HepG2 (cell line): ENCODE measurements around the gene PLEKHN1. TPM values are rescaled to one million over a fixed set of nuclear protein-coding genes. Genes with fewer than 3 reads are reported as not detected.

ENCODE experiments used
- ATAC-seq: fragments of 200-7000 bp; cut with Tn5 transposase; 3 replicates; pipeline ENCODE4 v1.9.1; 2020; ENCODE audit warnings: mild to moderate bottlenecking, moderate library complexity
- BruUV-seq: library from RNA; stranded (reverse); fragments of 400-500 nt; replicated peaks from 2 replicates; lab custom pipeline; 2021; lab: Mats Ljungman, UMichigan
- CTCF ChIA-PET: fragments of 300-600 bp; formaldehyde crosslinking; extraction: SDS; loops from one replicate; lab custom pipeline; 2021; ENCODE audit warnings: low total read pairs, inconsistent platforms, low intra/inter-chr PET ratio; lab: Yijun Ruan, JAX
- POLR2A ChIA-PET: fragments of 350-600 bp; sonication (Branson Sonifier 250); formaldehyde crosslinking; loops from one replicate; lab custom pipeline; 2020; ENCODE audit warnings: antibody characterized with exemption, inconsistent platforms; lab: Yijun Ruan, JAX
- DNase-seq: peaks from one replicate; pipeline ENCODE4 v3.0.0-alpha.2; 2015; ENCODE audit warnings: low spot score
- FAIRE-seq: peaks from 3 replicates; lab custom pipeline; 2011; peaks lifted over from hg19 to GRCh38; lab: Jason Lieb, UNC
- H2AFZ ChIP-seq: one replicate; pipeline ENCODE4 v1.6.1; 2011; ENCODE audit warnings: low read length, inconsistent platforms
- H3K27ac ChIP-seq: fragments of 300-600 bp; 3 replicates; pipeline ENCODE4 v1.8.0; 2011; ENCODE audit warnings: mixed run types, mild to moderate bottlenecking, mixed read lengths, low read length, inconsistent platforms; ENCODE audit not compliant: insufficient read depth; ENCODE audit errors: extremely low read length
- H3K27me3 ChIP-seq, 2 experiments: fragments of 200-600 bp in 1 of 2; 2 replicates in 1 of 2; 3 replicates in 1 of 2; pipeline versions ENCODE4 v1.6.0 to v1.8.0; 2011; ENCODE audit warnings: low read length in 2 of 2, mild to moderate bottlenecking in 2 of 2, moderate library complexity in 2 of 2, inconsistent platforms in 1 of 2; ENCODE audit not compliant: insufficient read depth in 2 of 2, control insufficient read depth in 1 of 2
- H3K36me3 ChIP-seq, 2 experiments: fragments of 200-600 bp in 1 of 2; replicated peaks in 1 of 2; 2 replicates in 1 of 2; 3 replicates in 1 of 2; pipeline versions ENCODE4 v1.5.1 to v1.8.0; 2011; ENCODE audit warnings: low read length in 2 of 2, inconsistent platforms in 1 of 2; ENCODE audit not compliant: insufficient read depth in 2 of 2, control insufficient read depth in 1 of 2
- H3K4me1 ChIP-seq: 2 replicates; pipeline ENCODE4 v1.5.1; 2012; ENCODE audit warnings: low read length, inconsistent platforms; ENCODE audit not compliant: insufficient read depth
- H3K4me2 ChIP-seq: 2 replicates; pipeline ENCODE4 v1.6.0; 2011; ENCODE audit warnings: low read depth, low read length, inconsistent platforms
- H3K4me3 ChIP-seq, 3 experiments: fragments of 200-600 bp in 1 of 3; sonication (generic), shearing (Covaris generic) in 1 of 3; replicated peaks in 1 of 3; 2 replicates each; pipeline ENCODE4 v1.5.1; 2011 to 2016; ENCODE audit warnings: low read length in 3 of 3, inconsistent platforms in 2 of 3, low read depth in 2 of 3, mild to moderate bottlenecking in 2 of 3, control low read depth in 1 of 3, mixed read lengths in 1 of 3; ENCODE audit not compliant: insufficient read depth in 1 of 3
- H3K79me2 ChIP-seq: one replicate; pipeline ENCODE4 v1.6.1; 2011; ENCODE audit warnings: low read length, inconsistent platforms; ENCODE audit not compliant: insufficient read depth
- H3K9ac ChIP-seq: 2 replicates; pipeline ENCODE4 v1.6.0; 2011; ENCODE audit warnings: mild to moderate bottlenecking, low read depth, low read length, inconsistent platforms; ENCODE audit not compliant: insufficient read depth
- H3K9me3 ChIP-seq: 2 replicates; pipeline ENCODE4 v1.5.1; 2012; ENCODE audit warnings: mild to moderate bottlenecking, low read length
- H4K20me1 ChIP-seq: 2 replicates; pipeline ENCODE4 v1.6.0; 2011; ENCODE audit warnings: inconsistent platforms, mild to moderate bottlenecking, low read length, moderate library complexity; ENCODE audit not compliant: insufficient read depth
- ADNP ChIP-seq: sonication (generic); formaldehyde crosslinking; IDR thresholded peaks from 2 replicates; pipeline ENCODE4 v1.4.0; 2020; ENCODE audit warnings: missing genetic modification reagents
- ATM ChIP-seq: fragments of 450-650 bp; IDR thresholded peaks from 2 replicates; pipeline ENCODE4 v1.7.1; 2017; ENCODE audit warnings: mild to moderate bottlenecking, borderline replicate concordance
- CBFB ChIP-seq: sonication (generic); formaldehyde crosslinking; IDR thresholded peaks from 2 replicates; pipeline ENCODE4 v1.4.0; 2020; ENCODE audit warnings: missing genetic modification reagents
- FOXM1 ChIP-seq: sonication (generic); formaldehyde crosslinking; IDR thresholded peaks from 2 replicates; pipeline ENCODE4 v1.5.0; 2020; ENCODE audit warnings: missing genetic modification reagents
- GABPB1 ChIP-seq: IDR thresholded peaks from 2 replicates; pipeline ENCODE4 v1.6.1; 2016; ENCODE audit warnings: mild to moderate bottlenecking, missing genetic modification reagents, moderate library complexity, missing compliant biosample characterization
- HNRNPH1 ChIP-seq: fragments of 200-400 bp; formaldehyde crosslinking; optimal IDR thresholded peaks from 2 replicates; pipeline ENCODE3; 2017; ENCODE audit warnings: mild to moderate bottlenecking, low read depth, low read length
- JDP2 ChIP-seq: sonication (generic); formaldehyde crosslinking; IDR thresholded peaks from 2 replicates; pipeline ENCODE4 v1.8.1; 2022; ENCODE audit warnings: missing genetic modification reagents, borderline replicate concordance
- KLF12 ChIP-seq: sonication (generic); formaldehyde crosslinking; IDR thresholded peaks from 2 replicates; pipeline ENCODE4 v1.4.0; 2020; ENCODE audit warnings: missing genetic modification reagents, borderline replicate concordance
- MED8 ChIP-seq: sonication (generic); formaldehyde crosslinking; IDR thresholded peaks from 2 replicates; pipeline ENCODE4 v1.8.1; 2023; ENCODE audit warnings: mild to moderate bottlenecking, missing genetic modification reagents; ENCODE audit not compliant: insufficient replicate concordance
- NFYB ChIP-seq: sonication (generic); formaldehyde crosslinking; IDR thresholded peaks from 2 replicates; pipeline ENCODE4 v1.4.0; 2020; ENCODE audit warnings: missing genetic modification reagents
- SRY ChIP-seq: sonication (generic); formaldehyde crosslinking; IDR thresholded peaks from 2 replicates; pipeline ENCODE4 v1.8.0; 2022; ENCODE audit warnings: mild to moderate bottlenecking, missing genetic modification reagents
- ZBTB37 ChIP-seq: sonication (generic); formaldehyde crosslinking; IDR thresholded peaks from 2 replicates; pipeline ENCODE4 v1.4.0; 2020; ENCODE audit warnings: mild to moderate bottlenecking, missing genetic modification reagents
- ZFP41 ChIP-seq: sonication (generic); formaldehyde crosslinking; IDR thresholded peaks from 2 replicates; pipeline ENCODE4 v1.4.0; 2020; ENCODE audit warnings: mild to moderate bottlenecking, missing genetic modification reagents, borderline replicate concordance
- ZGPAT ChIP-seq: IDR thresholded peaks from 2 replicates; pipeline ENCODE4 v1.6.1; 2016; ENCODE audit warnings: mild to moderate bottlenecking
- ZNF230 ChIP-seq: sonication (generic); formaldehyde crosslinking; IDR thresholded peaks from 2 replicates; pipeline ENCODE4 v1.4.0; 2020; ENCODE audit warnings: mild to moderate bottlenecking, missing genetic modification reagents
- ZNF274 ChIP-seq: sonication (generic); formaldehyde crosslinking; IDR thresholded peaks from 2 replicates; pipeline ENCODE4 v1.5.1; 2020; ENCODE audit warnings: mild to moderate bottlenecking, missing genetic modification reagents
- ZNF333 ChIP-seq: sonication (generic); formaldehyde crosslinking; IDR thresholded peaks from 2 replicates; pipeline ENCODE4 v1.4.0; 2020; ENCODE audit warnings: mild to moderate bottlenecking, missing genetic modification reagents, borderline replicate concordance
- ZNF547 ChIP-seq: sonication (generic); formaldehyde crosslinking; IDR thresholded peaks from 2 replicates; pipeline ENCODE4 v1.5.1; 2020; ENCODE audit warnings: mild to moderate bottlenecking, missing genetic modification reagents
- ZNF710 ChIP-seq: sonication (generic); formaldehyde crosslinking; IDR thresholded peaks from 2 replicates; pipeline ENCODE4 v1.5.0; 2020; ENCODE audit warnings: mild to moderate bottlenecking, missing genetic modification reagents, borderline replicate concordance
- ZNF850 ChIP-seq: sonication (generic); formaldehyde crosslinking; conservative IDR thresholded peaks from 2 replicates; pipeline ENCODE4 v1.9.0; 2021; ENCODE audit warnings: mild to moderate bottlenecking, missing genetic modification reagents
- WGBS: methylation state at CpG from one replicate; pipeline ENCODE4 v1.1.6; 2017; ENCODE audit warnings: low lambda C conversion rate; 5-methylcytosine and 5-hydroxymethylcytosine counted together
- in situ Hi-C: cut with HindIII; loops from 2 replicates; pipeline ENCODE4 v1.10.0; 2017; ENCODE audit warnings: low pct_unique_long_range_greater_than_20kb; ENCODE audit not compliant: extremely low pct_ligation_motif_present
- intact Hi-C: fragments of 100-400 bp; cut with micrococcal nuclease; formaldehyde crosslinking; loops from one replicate; pipeline ENCODE4 v1.10.0; 2022; ENCODE audit not compliant: unreplicated experiment
- polyA plus RNA-seq, 8 experiments: library from polyadenylated mRNA; depleted of rRNA in 3 of 8; stranded (reverse) in 7 of 8; unstranded in 1 of 8; fragments of >200 nt; fragmentation: Illumina TruSeq in 4 of 8; extraction: Trizol in 4 of 8; gene quantifications; 2 replicates each; pipeline versions ENCODE4 v1.2.1 to v1.2.3, GENCODE V29; 2011 to 2016; ENCODE audit warnings: low read depth in 4 of 8, missing spikeins in 1 of 8, mixed read lengths in 1 of 8; ENCODE audit not compliant: insufficient read depth in 1 of 8
- total RNA-seq, 5 experiments: library from RNA; depleted of rRNA; stranded (reverse); fragments of >200 nt; fragmentation: Illumina TruSeq; extraction: Trizol; gene quantifications; 2 replicates each; pipeline ENCODE4 v1.2.3, GENCODE V29; 2016; ENCODE audit warnings: low read depth in 1 of 5

Gene PLEKHN1
- total and polyA plus RNA-seq, 2 of the 13 experiments (the other 11 are each of a cell fraction or from before 2014, with no cell fraction given), result 0.42 to 0.58 TPM

GRCh38 chr1:973459-974292 lies 7.4 kb downstream of the PLEKHN1 start:
- TF ChIP-seq ADNP (CRISPR knock-in tag) (no peak), ZNF333 (CRISPR knock-in tag) (no peak), MED8 (CRISPR knock-in tag) (no peak), ZGPAT (no peak), ZNF850 (CRISPR knock-in tag) (no peak), NFYB (CRISPR knock-in tag) (no peak), ATM (no peak), ZNF274 (no peak), ZNF547 (CRISPR knock-in tag) (no peak), SRY (CRISPR knock-in tag) (no peak), ZNF230 (CRISPR knock-in tag) (no peak), GABPB1 (no peak), FOXM1 (CRISPR knock-in tag) (no peak), ZNF710 (no peak), JDP2 (CRISPR knock-in tag) (no peak), CBFB (no peak), ZBTB37 (CRISPR knock-in tag) (no peak), ZFP41 (CRISPR knock-in tag) (no peak), HNRNPH1 (no peak), KLF12 (CRISPR knock-in tag) (no peak)
- POLR2A ChIA-PET, result no interaction called here
- FAIRE-seq, result no peak

More at GRCh38 chr1:973459-974292, 7.4 kb downstream of the PLEKHN1 start:
- in situ Hi-C loops, result no loop called here
- no peaks in the 10 kb centered on the region for H4K20me1 ChIP-seq
- intact Hi-C loops, result no loop called here
- no peaks in the 10 kb centered on the region for H3K79me2 ChIP-seq
- no peak overlapping the region for H2AFZ ChIP-seq
- H3K9me3 ChIP-seq, result no peaks in the 10 kb centered on the region
- peaks cover 10% of the 10 kb centered on the region for H3K4me1 ChIP-seq
- WGBS, result 91% methylated on average over 16 of the region's 28 CpGs
- no peaks in the 10 kb centered on the region for H3K36me3 ChIP-seq
- ATAC-seq (no peak), DNase-seq (no peak)
- BruUV-seq, result no TSS peak
- H3K4me3 ChIP-seq, result no peak overlapping the region
- H3K27me3 ChIP-seq, result peaks cover 0 to 3% of the 10 kb centered on the region in 2 experiments; a peak in 2 of 5 replicates
- H3K9ac ChIP-seq, result no peak overlapping the region
- no peak overlapping the region for H3K4me2 ChIP-seq
- H3K27ac ChIP-seq, result no peak overlapping the region
- CTCF ChIA-PET, result no interaction called here
